NCI-H2029 treated with DMSO at 0.1 percent for 48 hours (cell line): Measurements from ENCODE around the gene MT1X.

ENCODE experiments used
- DNase-seq: peaks from one replicate; lab custom pipeline; 2025; lab: John Stamatoyannopoulos, UW

Gene MT1X

GRCh38 chr16:56679078-56679730, 3.1 kb upstream of the MT1X start:
- no peak for DNase-seq

- DNase-seq = no peak
Measured at GRCh38 chr16:56679818-56680217, 2.5 kb upstream of the MT1X start.

- no peak for DNase-seq
Measured at GRCh38 chr16:56682703-56683397, 580 bp downstream of the MT1X start.

GRCh38 chr16:56683424-56684172, 1.3 kb downstream of the MT1X start:
- DNase-seq = no peak

GRCh38 chr16:56684256-56684925, 2.1 kb downstream of the MT1X start:
- no peak for DNase-seq

- no peak for DNase-seq
Measured at GRCh38 chr16:56684926-56685590, 2.8 kb downstream of the MT1X start.

- no peak for DNase-seq
Measured at GRCh38 chr16:56686758-56687157, 4.5 kb downstream of the MT1X start.

GRCh38 chr16:56688762-56689161, 6.5 kb downstream of the MT1X start:
- no peak for DNase-seq

- DNase-seq = no peak
Measured at GRCh38 chr16:56689171-56689570, 6.9 kb downstream of the MT1X start.

- DNase-seq = no peak
Measured at GRCh38 chr16:56690420-56691122, 8.3 kb downstream of the MT1X start.

GRCh38 chr16:56691885-56692284, 9.6 kb downstream of the MT1X start:
- DNase-seq = no peak

GRCh38 chr16:56695246-56695645, 13.0 kb downstream of the MT1X start:
- DNase-seq = no peak

GRCh38 chr16:56697456-56698155, 15.3 kb downstream of the MT1X start:
- DNase-seq = no peak

GRCh38 chr16:56700195-56700594, 17.9 kb downstream of the MT1X start:
- DNase-seq = no peak

GRCh38 chr16:56700631-56701030, 18.4 kb downstream of the MT1X start:
- no peak for DNase-seq

GRCh38 chr16:56701534-56701933, 19.3 kb downstream of the MT1X start:
- DNase-seq = no peak

- DNase-seq = no peak
Measured at GRCh38 chr16:56702836-56703235, 20.6 kb downstream of the MT1X start.

GRCh38 chr16:56708525-56709442, 26.5 kb downstream of the MT1X start:
- DNase-seq = no peak

- no peak for DNase-seq
Measured at GRCh38 chr16:56709443-56710040, 27.3 kb downstream of the MT1X start.
